Stimulated activated CD4-positive, alpha-beta T cell treated with anti-CD3 and anti-CD28 coated beads, TNF-alpha, amount 100 ng/mL, for 1 hour (primary cell): ENCODE results near the gene MDGA2.
"Not testable (repeated sequence)": the region's sequence is repeated elsewhere in the genome, so short reads cannot be mapped to it uniquely, and the experiment has no call there.

Experiments used
- DNase-seq, 3 donors: peaks; one replicate each; pipeline ENCODE4 v3.0.0-alpha.2; 2020; ENCODE audit warnings: low read depth in 3 of 3, low spot score in 1 of 3

Gene MDGA2

DNA sequence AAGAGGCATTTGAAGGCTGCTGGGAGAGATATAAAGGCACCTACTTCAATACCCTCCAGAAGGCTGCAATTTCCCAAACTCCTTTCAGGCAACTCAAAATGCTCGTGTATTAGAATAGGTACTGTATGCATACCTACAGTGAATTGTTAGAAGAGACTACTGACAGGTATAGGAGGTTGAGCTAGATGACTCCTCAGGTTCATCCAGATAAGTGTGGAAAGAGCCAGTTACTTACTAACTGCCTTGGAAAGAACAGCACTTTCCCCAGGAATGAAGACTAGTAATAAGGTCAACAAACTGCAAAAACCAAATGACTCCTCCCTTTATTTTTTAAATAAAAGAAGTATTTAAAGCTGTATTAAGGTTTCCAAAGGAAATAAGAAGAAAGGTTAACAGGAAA, 429.0 kb downstream of the MDGA2 start:
- no peak for DNase-seq

DNA sequence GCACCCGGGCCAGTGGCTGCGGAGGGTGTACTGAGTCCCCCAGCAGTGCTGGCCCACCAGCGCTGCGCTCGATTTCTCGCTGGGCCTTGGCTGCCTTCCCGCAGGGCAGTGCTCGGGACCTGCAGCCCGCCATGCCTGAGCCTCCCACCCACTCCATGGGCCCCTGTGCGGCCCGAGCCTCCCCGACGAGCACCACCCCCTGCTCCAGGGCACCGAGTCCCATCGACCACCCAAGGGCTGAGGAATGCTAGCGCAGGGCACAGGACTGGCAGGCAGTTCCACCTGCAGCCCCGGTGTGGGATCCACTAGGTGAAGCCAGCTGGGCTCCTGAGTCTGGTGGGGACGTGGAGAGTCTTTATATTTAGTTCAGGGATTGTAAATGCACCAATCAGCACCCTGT, 432.8 kb downstream of the MDGA2 start:
- not testable (repeated sequence) for DNase-seq

GRCh38 chr14:47240748-47241437, 434.5 kb downstream of the MDGA2 start:
- no peak for DNase-seq

- no peak for DNase-seq
Observed at GRCh38 chr14:47235619-47236018, 439.8 kb downstream of the MDGA2 start.

DNA sequence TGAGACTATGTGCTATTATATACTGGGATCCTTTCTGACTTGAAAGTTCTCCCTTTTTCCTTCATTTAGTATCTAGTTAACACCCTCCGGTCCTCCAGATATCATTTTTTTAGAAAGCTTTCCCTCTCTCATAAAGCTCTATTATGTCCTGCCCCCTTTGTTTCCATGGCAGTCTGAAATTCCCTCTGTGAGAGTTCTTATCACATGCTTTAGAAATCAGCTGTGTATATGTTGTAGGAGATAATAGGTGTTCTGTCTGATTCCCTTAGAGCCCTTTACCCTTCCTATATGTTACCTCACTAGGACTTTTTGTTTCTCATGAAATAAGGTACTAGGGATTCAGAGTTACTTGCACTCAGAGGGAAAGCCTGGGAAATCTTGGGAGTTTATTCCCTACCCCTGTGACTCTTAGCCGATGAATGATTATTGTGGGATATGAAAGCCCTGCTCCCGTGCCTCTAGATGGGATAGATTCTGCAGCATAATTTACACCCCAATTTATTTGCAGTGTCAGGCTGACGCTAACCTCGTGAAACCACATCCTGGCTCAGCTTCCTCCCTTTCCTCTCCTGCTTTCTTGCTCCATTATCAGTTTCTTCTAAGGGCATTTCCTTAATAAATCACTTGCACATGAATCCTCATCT, 448.4 kb downstream of the MDGA2 start:
- DNase-seq = no peak

DNA sequence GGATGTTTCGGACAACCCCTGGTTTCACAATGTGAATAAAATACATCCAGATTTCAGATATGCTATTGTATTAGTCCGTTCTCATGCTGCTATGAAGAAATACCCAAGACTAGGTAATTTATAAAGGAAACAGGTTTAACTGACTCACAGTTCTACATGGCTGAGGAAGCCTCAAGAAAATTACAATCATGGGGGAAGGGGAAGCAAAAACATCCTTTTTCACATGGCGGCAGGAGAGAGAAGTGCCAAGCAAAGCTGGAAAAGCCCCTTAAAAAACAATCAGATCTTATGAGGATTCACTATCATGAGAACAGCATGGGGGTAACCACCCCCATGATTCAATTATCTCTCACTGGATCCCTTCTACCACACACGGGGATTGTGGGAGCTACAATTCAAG, 451.7 kb downstream of the MDGA2 start:
- no peak for DNase-seq

DNA sequence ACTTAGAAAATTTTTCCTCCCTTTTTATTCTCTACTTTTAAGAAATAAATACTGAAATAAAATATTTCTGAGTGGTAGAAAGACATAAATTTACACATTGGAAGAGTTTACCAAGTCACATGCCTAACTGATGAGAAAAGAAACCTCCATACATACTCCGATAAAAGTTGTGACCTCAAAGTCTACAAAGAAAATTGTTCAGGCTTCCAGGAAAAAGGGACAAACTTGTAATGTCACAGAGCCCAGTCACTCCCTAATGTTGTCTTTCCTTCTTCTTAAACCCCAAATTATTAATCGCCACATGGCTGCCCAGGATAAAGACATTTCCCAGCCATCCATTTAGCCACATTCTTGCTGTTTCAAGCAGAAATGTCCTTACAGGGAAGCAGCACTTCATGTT, 455.3 kb downstream of the MDGA2 start:
- DNase-seq = no peak

DNA sequence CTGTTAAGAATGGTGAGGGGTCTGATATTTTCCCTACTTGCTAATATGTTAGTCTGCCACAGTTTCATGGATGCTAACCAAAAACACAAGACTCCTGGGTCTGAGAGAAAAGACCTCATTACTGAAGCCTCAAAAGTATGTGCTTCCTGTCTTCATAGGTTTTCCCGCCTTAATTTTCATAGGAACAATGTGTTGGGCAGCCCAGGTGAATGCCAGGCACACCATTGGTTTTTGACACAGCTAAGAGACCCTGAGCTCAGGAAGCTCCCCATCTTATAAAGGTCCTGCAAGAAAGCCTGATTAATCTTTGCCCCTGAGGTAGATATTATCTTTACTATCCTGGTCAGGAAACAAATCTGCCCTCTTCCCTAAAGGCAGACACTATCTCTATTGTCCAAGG, 464.1 kb downstream of the MDGA2 start:
- DNase-seq = no peak

- DNase-seq = no peak
Observed at GRCh38 chr14:47210099-47210498, 465.3 kb downstream of the MDGA2 start.

GRCh38 chr14:47208434-47208833, 467.0 kb downstream of the MDGA2 start:
- no peak for DNase-seq

GRCh38 chr14:47207617-47208016, 467.8 kb downstream of the MDGA2 start:
- DNase-seq = no peak

GRCh38 chr14:47200740-47201139, 474.7 kb downstream of the MDGA2 start:
- DNase-seq = no peak

GRCh38 chr14:47195582-47195981, 479.8 kb downstream of the MDGA2 start:
- no peak for DNase-seq

- no peak for DNase-seq
Observed at GRCh38 chr14:47194055-47194454, 481.4 kb downstream of the MDGA2 start.

GRCh38 chr14:47192203-47192602, 483.2 kb downstream of the MDGA2 start:
- DNase-seq = not testable (repeated sequence)

GRCh38 chr14:47191700-47192099, 483.7 kb downstream of the MDGA2 start:
- no peak for DNase-seq

DNA sequence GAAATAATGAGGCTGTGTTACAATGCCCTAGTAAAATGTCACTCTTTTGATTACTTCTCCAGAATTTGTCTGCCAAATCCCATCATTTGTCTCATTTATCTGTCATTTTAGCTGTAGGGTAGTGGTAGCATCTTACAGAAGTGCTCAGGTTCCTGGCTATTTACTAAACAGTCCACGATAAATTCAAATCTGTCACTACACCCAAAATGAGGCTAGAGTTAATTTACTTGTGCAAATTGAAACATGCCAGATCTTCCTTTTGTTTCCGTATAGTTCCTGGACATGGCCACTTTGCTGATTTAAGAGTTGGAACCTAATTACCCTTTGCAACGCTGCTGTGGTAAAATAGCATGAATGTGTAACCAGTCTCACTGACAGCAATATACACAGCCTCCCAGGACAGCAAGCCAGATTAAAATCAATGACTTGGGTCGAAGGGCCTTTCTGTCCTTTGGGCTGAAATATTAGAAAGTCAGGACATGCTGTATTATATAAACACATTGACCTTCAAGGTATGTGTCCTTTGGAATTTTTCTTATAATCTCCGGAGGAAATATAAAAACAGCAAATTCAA, 485.4 kb downstream of the MDGA2 start:
- no peak for DNase-seq

DNA sequence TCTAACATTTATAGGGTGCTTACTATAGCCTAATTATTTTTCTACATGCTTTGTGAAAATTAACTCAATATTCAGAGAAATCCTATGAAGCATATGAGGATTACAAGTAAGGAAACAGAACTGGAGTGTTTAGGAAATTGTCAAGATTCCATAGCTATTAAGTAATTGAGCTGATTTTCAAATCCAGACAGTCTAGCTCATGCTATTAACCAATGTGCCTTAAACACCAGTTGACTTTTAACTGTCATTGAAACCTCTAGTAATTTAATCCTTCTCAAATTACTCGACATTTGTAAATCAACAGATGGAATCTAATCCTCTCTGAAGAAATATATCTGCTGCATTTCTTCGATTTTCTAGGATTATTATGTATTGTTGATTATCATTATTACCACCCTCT, 488.9 kb downstream of the MDGA2 start:
- DNase-seq = no peak

- no peak for DNase-seq
Observed at GRCh38 chr14:47179906-47180305, 495.5 kb downstream of the MDGA2 start.

- not testable (repeated sequence) for DNase-seq
Observed at GRCh38 chr14:47171896-47172295, 503.5 kb downstream of the MDGA2 start.

- no peak for DNase-seq
Observed at GRCh38 chr14:47167402-47167801, 508.0 kb downstream of the MDGA2 start.

DNA sequence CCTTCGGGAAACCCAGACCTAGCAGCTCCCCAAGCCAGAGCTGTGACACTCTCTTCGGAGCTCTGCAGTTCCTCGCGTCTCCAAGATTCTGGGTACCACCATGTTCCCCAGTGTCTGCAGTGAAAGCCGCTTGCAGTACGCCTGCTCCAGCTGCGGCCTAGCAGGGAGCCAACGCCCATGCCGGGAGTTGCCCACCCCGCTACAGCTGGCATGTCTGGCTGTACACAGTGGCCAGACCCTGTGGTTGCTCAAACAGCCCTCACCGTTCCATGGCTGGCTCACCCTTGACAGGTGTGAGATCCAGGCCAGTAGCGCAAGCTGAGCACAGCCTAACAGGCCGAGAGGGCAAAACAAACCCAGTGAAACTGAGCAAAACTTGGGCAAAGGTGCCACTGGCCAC, 520.0 kb downstream of the MDGA2 start:
- DNase-seq = no peak
